CD4-positive, CD25-positive, alpha-beta regulatory T cell (primary cell): ENCODE results near the gene FAM20A. TPM values are rescaled to one million over a fixed set of nuclear protein-coding genes. Genes with fewer than 3 reads are reported as not detected.

Experiments
- ATAC-seq, 2 donors: fragments of 150-1000 bp; cut with Tn5 transposase; one replicate each; pipeline ENCODE4 v1.10.0; 2021; ENCODE audit warnings: low read depth in 2 of 2, moderate number of reproducible peaks in 2 of 2, moderate library complexity in 1 of 2
- DNase-seq, 3 donors: peaks; one replicate each; pipeline versions ENCODE4 v3.0.0 to v3.0.0-alpha.2; 2012 to 2022; ENCODE audit warnings: mixed read lengths in 1 of 3
- H3K27ac ChIP-seq: one replicate; pipeline ENCODE4 v1.7.0; 2013; ENCODE audit warnings: mild to moderate bottlenecking, low read length; ENCODE audit not compliant: insufficient read depth, poor library complexity, severe bottlenecking
- H3K27me3 ChIP-seq: one replicate; pipeline ENCODE4 v1.7.0; 2013; ENCODE audit warnings: low read length; ENCODE audit not compliant: control insufficient read depth, insufficient read depth
- H3K36me3 ChIP-seq: one replicate; pipeline ENCODE4 v1.7.0; 2013; ENCODE audit warnings: mild to moderate bottlenecking, low read length, moderate library complexity; ENCODE audit not compliant: control insufficient read depth, insufficient read depth
- H3K4me1 ChIP-seq: 2 replicates; pipeline ENCODE4 v1.7.0; 2013; ENCODE audit warnings: mild to moderate bottlenecking, low read length; ENCODE audit not compliant: insufficient read depth, control insufficient read depth, poor library complexity, severe bottlenecking
- H3K4me3 ChIP-seq: one replicate; pipeline ENCODE4 v1.7.0; 2013; ENCODE audit warnings: low read depth, mild to moderate bottlenecking, low read length, moderate library complexity
- H3K9me3 ChIP-seq, 2 experiments: 1 replicate in 1 of 2; 2 replicates in 1 of 2; pipeline ENCODE4 v1.7.0; 2013; ENCODE audit warnings: low read length in 2 of 2, mild to moderate bottlenecking in 1 of 2, moderate library complexity in 1 of 2; ENCODE audit not compliant: control insufficient read depth in 2 of 2
- H3K27ac Mint-ChIP-seq, 3 donors: one replicate each; pipeline ENCODE4 v1.8.0; 2020 to 2022; ENCODE audit warnings: mild to moderate bottlenecking in 3 of 3, mixed read lengths in 3 of 3, moderate library complexity in 2 of 3
- H3K27me3 Mint-ChIP-seq: one replicate; pipeline ENCODE4 v1.8.0; 2022; ENCODE audit warnings: mild to moderate bottlenecking, mixed read lengths
- H3K36me3 Mint-ChIP-seq: one replicate; pipeline ENCODE4 v1.8.0; 2020; ENCODE audit warnings: mixed read lengths
- H3K4me1 Mint-ChIP-seq, 4 donors: one replicate each; pipeline ENCODE4 v1.8.0; 2020 to 2022; ENCODE audit warnings: mixed read lengths in 4 of 4, mild to moderate bottlenecking in 1 of 4
- H3K4me3 Mint-ChIP-seq, 4 donors: one replicate each; pipeline ENCODE4 v1.8.0; 2020 to 2022; ENCODE audit warnings: mild to moderate bottlenecking in 4 of 4, mixed read lengths in 4 of 4, moderate library complexity in 3 of 4
- H3K9me3 Mint-ChIP-seq, 7 donors: one replicate each; pipeline ENCODE4 v1.8.0; 2020 to 2022; ENCODE audit warnings: mixed read lengths in 7 of 7, mild to moderate bottlenecking in 3 of 7, moderate library complexity in 2 of 7
- polyA plus RNA-seq, 4 donors: library from polyadenylated mRNA; unstranded; fragments of 300-500 nt; fragmentation: Illumina TruSeq; gene quantifications; one replicate each; pipeline ENCODE4 v1.2.3, GENCODE V29; 2021
- total RNA-seq: library from RNA; stranded (reverse); gene quantifications from one replicate; pipeline ENCODE4 v1.2.3, GENCODE V29; 2022

The FAM20A gene
- total and polyA plus RNA-seq, 5 donors from 2014 or later = 0.11 TPM; not detected in 4

DNA sequence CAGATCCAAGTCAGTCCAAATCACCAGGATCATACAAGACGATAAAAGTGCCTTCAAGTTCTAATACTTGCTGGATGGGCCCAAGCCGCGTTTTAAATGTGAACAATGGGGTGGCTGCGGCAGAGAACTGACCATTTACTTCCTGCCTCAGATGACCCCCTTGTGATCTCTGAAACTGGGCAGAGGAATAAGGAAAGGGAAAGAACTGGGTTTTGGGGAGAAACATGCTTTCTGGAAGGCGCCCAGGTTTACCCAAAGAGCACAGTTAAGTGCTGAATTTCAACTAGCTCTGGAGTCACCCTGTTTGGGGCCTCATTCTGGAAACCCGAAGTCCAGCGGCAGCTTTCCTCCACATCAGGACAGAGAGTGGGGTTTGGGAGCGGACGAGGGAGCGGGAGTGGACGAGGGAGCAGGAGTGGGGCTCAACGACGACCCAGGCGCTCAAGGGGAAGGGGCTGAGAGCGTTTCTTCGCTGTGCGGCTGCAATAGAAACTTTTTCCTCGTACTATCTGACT lies 1.6 kb downstream of the FAM20A start:
- Histone ChIP-seq H3K4me3 (no peak overlapping the region), H3K4me1 (peaks cover 10% of the 10 kb centered on the region), H3K9me3 (no peaks in the 10 kb centered on the region), H3K27me3 (peaks cover 25% of the 10 kb centered on the region), H3K36me3 (no peaks in the 10 kb centered on the region), H3K27ac (no peak overlapping the region)
- Mint-ChIP-seq H3K27me3 (peaks cover 56% of the 10 kb centered on the region), H3K27ac (no peak overlapping the region), H3K4me1 (peaks cover 0 to 10% (median 4%) of the 10 kb centered on the region in 4 donors), H3K4me3 (peak overlapping the region in 3 of 4 donors; percentile 73 to 82 (median 75)), H3K9me3 (peaks cover 0 to 3% (median 0%) of the 10 kb centered on the region in 7 donors), H3K36me3 (no peaks in the 10 kb centered on the region)
- DNase-seq (no peak), ATAC-seq (no peak)

DNA sequence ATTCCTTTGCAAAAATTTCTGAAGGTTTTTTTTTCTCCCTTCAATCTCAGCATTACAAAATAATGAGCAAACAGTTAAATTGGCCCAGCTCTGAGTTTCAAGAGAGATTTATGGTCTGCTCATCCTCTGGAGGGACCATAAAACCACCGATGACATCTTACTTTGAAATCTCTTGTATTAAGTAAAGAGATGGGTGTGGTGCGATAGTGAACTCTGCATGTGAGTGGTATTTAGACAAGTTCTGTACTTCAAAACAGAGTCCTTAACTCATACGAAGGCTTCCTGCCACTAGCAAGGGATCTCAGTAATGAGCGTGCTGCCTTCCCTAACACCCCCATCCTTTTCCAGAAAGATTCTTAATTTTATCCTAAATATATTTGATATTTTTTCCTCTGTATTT lies 2.1 kb downstream of the FAM20A start:
- Mint-ChIP-seq H3K4me3 (no peak overlapping the region), H3K27me3 (peaks cover 60% of the 10 kb centered on the region), H3K9me3 (peaks cover 0 to 3% (median 0%) of the 10 kb centered on the region in 7 donors), H3K27ac (no peak overlapping the region), H3K4me1 (peaks cover 0 to 10% (median 4%) of the 10 kb centered on the region in 4 donors), H3K36me3 (no peaks in the 10 kb centered on the region)
- Histone ChIP-seq H3K4me1 (peaks cover 10% of the 10 kb centered on the region), H3K36me3 (no peaks in the 10 kb centered on the region), H3K27ac (no peak overlapping the region), H3K9me3 (no peaks in the 10 kb centered on the region), H3K27me3 (peaks cover 25% of the 10 kb centered on the region), H3K4me3 (no peak overlapping the region)
- DNase-seq (no peak), ATAC-seq (no peak)

DNA sequence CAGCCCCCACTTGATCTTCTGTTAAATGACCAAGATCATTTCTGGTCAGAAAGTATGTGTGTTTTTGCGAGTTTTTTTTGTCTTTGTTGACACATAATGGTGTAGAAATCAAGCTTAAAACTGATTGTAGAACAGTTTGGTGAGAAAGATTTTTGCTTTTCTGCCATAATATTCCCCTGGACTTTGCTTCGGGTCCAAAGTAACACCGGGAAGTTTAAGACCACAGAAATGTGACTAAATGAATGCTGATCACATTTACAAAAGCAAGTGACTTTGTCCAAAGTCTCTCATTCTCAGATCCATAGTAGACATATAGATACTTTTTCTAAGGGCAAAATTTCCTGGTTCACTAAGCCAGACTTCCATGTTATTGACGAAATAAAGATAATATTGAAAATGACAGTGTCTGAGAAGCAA lies 2.6 kb downstream of the FAM20A start:
- H3K4me1 ChIP-seq = peaks cover 10% of the 10 kb centered on the region
- Mint-ChIP-seq H3K4me3 (no peak overlapping the region), H3K36me3 (no peaks in the 10 kb centered on the region), H3K4me1 (peaks cover 0 to 10% (median 4%) of the 10 kb centered on the region in 4 donors), H3K27ac (no peak overlapping the region), H3K27me3 (peaks cover 61% of the 10 kb centered on the region), H3K9me3 (peaks cover 0 to 2% (median 0%) of the 10 kb centered on the region in 7 donors)
- no peaks in the 10 kb centered on the region for H3K9me3 ChIP-seq
- DNase-seq (no peak), ATAC-seq (no peak)
- peaks cover 25% of the 10 kb centered on the region for H3K27me3 ChIP-seq
- H3K4me3 ChIP-seq = no peak overlapping the region
- H3K36me3 ChIP-seq = no peaks in the 10 kb centered on the region
- no peak overlapping the region for H3K27ac ChIP-seq

DNA sequence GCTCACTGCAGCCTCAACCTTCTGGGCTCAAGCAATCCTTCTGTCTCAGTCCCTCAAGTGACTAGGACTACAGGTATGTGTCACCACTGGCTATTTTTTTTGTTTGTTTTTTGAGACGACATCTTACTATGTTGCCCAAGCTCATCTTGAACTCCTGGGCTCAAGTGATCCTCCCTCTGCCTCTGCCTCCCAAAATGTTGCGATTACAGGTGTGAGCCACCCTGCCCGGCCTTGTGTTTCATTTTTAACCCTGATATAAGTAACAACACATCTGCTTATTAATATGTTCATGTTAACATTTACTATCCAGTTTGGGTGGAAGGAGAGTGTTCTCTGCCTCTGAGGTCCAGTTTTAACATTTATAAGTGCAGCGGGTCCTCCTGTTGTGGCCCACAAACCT lies 3.1 kb downstream of the FAM20A start:
- H3K36me3 Mint-ChIP-seq = no peaks in the 10 kb centered on the region
- ATAC-seq = no peak
- H3K27ac ChIP-seq = no peak overlapping the region
- DNase-seq = no peak
- H3K4me3 Mint-ChIP-seq = no peak overlapping the region
- H3K36me3 ChIP-seq = no peaks in the 10 kb centered on the region
- H3K27ac Mint-ChIP-seq = no peak overlapping the region
- peaks cover 10% of the 10 kb centered on the region for H3K4me1 ChIP-seq
- peaks cover 57% of the 10 kb centered on the region for H3K27me3 Mint-ChIP-seq
- no peak overlapping the region for H3K4me3 ChIP-seq
- peaks cover 0 to 10% (median 4%) of the 10 kb centered on the region in 4 donors for H3K4me1 Mint-ChIP-seq
- peaks cover 22% of the 10 kb centered on the region for H3K27me3 ChIP-seq
- H3K9me3 Mint-ChIP-seq = peaks cover 0 to 2% (median 0%) of the 10 kb centered on the region in 7 donors
- H3K9me3 ChIP-seq = no peaks in the 10 kb centered on the region

DNA sequence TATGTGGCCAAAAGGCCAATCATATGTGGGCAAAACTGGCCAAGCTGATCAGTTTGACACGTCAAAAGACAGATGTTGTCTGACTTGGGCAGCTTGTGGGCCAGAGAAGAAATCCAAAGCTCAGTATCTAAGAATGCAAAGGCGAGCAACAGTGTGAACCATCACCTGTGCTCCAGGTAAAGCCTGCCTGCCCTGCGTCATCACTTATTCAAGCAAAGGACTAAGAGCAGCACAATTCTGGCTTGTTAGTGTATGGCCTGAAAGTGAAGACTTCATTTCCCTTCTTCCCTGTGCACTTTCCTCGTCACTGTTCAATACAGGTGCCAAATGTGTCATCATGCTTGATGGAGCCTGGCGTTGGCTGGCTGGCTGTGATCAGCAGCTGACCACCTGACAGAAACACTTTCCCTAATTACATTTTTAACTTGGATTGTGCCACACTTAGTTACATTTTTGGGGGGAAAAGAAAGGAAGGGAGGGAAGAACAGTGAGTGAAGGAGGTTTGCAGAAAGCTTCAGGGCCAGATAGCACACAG lies 4.7 kb downstream of the FAM20A start:
- no peak for DNase-seq
- Histone ChIP-seq H3K4me3 (no peak overlapping the region), H3K4me1 (peaks cover 10% of the 10 kb centered on the region), H3K27ac (no peak overlapping the region), H3K36me3 (no peaks in the 10 kb centered on the region), H3K9me3 (no peaks in the 10 kb centered on the region), H3K27me3 (peaks cover 11% of the 10 kb centered on the region)
- Mint-ChIP-seq H3K4me3 (no peak overlapping the region), H3K27ac (no peak overlapping the region), H3K4me1 (peaks cover 0 to 5% (median 4%) of the 10 kb centered on the region in 4 donors), H3K36me3 (no peaks in the 10 kb centered on the region), H3K9me3 (peaks cover 0 to 2% (median 0%) of the 10 kb centered on the region in 7 donors), H3K27me3 (peaks cover 51% of the 10 kb centered on the region)
- no peak for ATAC-seq

DNA sequence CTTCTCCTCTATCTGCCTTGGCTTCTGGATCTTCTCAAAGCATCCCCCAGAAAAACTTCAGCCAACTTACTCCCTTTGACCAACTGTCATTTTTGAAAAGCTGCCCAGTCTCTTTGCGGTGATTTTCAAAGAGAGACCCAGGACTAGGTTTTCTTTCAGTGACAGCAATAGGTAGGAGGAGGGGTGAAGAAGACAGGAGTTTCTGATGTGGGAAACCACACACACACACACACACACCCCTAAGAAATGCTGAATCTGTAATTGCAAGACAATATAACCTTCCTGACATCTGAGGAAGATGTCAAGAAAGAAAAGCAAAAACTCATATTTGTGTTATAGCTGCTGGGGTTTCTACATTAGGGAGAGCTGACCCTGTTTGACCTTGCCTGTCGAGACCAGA lies 5.2 kb downstream of the FAM20A start:
- peaks cover 11% of the 10 kb centered on the region for H3K27me3 ChIP-seq
- Mint-ChIP-seq H3K4me1 (peaks cover 0 to 5% (median 4%) of the 10 kb centered on the region in 4 donors), H3K36me3 (no peaks in the 10 kb centered on the region), H3K4me3 (no peak overlapping the region), H3K27me3 (peaks cover 53% of the 10 kb centered on the region), H3K27ac (no peak overlapping the region), H3K9me3 (peaks cover 0 to 2% (median 0%) of the 10 kb centered on the region in 7 donors)
- no peak overlapping the region for H3K4me3 ChIP-seq
- ATAC-seq = no peak
- H3K36me3 ChIP-seq = no peaks in the 10 kb centered on the region
- no peaks in the 10 kb centered on the region for H3K9me3 ChIP-seq
- no peak overlapping the region for H3K27ac ChIP-seq
- no peak for DNase-seq
- H3K4me1 ChIP-seq = peaks cover 10% of the 10 kb centered on the region

DNA sequence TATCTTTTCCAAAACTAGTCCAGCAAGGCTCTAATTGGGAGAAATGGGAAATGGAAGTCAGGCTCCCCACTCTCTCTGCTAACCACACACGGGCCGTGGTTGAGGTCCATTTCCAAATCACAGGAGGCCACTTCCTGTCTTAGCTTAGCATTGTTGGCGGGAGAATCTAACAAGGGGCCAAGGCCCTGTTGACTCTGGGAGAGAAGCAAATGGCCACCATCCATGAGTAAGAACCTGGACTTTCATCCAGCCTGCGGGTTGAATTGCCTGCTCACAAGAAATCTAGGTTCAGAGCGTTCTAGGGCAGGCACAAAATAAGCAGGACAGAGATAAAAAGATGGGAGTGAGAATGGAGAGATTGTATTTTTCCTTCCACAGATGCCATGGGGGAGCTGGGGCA lies 5.7 kb downstream of the FAM20A start:
- peaks cover 11% of the 10 kb centered on the region for H3K27me3 ChIP-seq
- H3K4me3 ChIP-seq = no peak overlapping the region
- peaks cover 8% of the 10 kb centered on the region for H3K4me1 ChIP-seq
- H3K4me1 Mint-ChIP-seq = peaks cover 0 to 5% (median 4%) of the 10 kb centered on the region in 4 donors
- H3K27ac ChIP-seq = no peak overlapping the region
- no peak for DNase-seq
- H3K27me3 Mint-ChIP-seq = peaks cover 58% of the 10 kb centered on the region
- no peaks in the 10 kb centered on the region for H3K9me3 ChIP-seq
- no peak overlapping the region for H3K4me3 Mint-ChIP-seq
- H3K36me3 ChIP-seq = no peaks in the 10 kb centered on the region
- H3K27ac Mint-ChIP-seq = no peak overlapping the region
- no peak for ATAC-seq
- H3K36me3 Mint-ChIP-seq = no peaks in the 10 kb centered on the region
- peaks cover 0 to 2% (median 0%) of the 10 kb centered on the region in 7 donors for H3K9me3 Mint-ChIP-seq

DNA sequence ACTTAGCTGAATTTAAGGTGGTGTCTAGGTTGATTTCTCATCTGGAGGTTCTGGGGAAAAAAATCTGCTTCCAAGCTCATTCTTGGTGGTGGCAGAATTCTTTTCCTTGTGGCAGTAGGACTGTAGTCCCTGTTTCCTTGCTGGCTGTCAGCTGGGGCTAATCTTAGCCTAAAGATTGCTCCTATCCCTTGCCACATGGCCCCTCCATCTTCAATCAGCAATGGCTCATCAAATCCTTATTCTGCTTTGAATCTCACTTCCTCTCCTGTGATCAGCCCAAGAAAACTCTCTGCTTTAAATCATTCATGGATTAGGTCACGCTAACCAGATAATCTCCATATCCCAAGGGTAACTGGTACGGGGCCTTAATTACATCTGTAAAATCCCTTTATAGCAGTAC lies 6.6 kb downstream of the FAM20A start:
- ATAC-seq = no peak
- peaks cover 0 to 2% (median 1%) of the 10 kb centered on the region in 4 donors for H3K4me1 Mint-ChIP-seq
- no peaks in the 10 kb centered on the region for H3K36me3 Mint-ChIP-seq
- no peaks in the 10 kb centered on the region for H3K36me3 ChIP-seq
- no peak overlapping the region for H3K4me3 ChIP-seq
- peaks cover 0 to 2% (median 0%) of the 10 kb centered on the region in 7 donors for H3K9me3 Mint-ChIP-seq
- peaks cover 10% of the 10 kb centered on the region for H3K27me3 ChIP-seq
- H3K4me1 ChIP-seq = no peaks in the 10 kb centered on the region
- DNase-seq = no peak
- no peak overlapping the region for H3K4me3 Mint-ChIP-seq
- H3K27ac ChIP-seq = no peak overlapping the region
- no peaks in the 10 kb centered on the region for H3K9me3 ChIP-seq
- H3K27ac Mint-ChIP-seq = no peak overlapping the region
- peaks cover 56% of the 10 kb centered on the region for H3K27me3 Mint-ChIP-seq
